Measurements from ENCODE around the gene HPCAL4. TPM values are rescaled to one million over a fixed set of nuclear protein-coding genes. Genes with fewer than 3 reads are reported as not detected.

HPCAL4 gene
- total and polyA plus RNA-seq, 10 of the 15 experiments (the other 5 are each of a cell fraction or from before 2014, with no cell fraction given) = 0.05 to 0.18 (median 0.06) TPM; not detected in 5

DNA sequence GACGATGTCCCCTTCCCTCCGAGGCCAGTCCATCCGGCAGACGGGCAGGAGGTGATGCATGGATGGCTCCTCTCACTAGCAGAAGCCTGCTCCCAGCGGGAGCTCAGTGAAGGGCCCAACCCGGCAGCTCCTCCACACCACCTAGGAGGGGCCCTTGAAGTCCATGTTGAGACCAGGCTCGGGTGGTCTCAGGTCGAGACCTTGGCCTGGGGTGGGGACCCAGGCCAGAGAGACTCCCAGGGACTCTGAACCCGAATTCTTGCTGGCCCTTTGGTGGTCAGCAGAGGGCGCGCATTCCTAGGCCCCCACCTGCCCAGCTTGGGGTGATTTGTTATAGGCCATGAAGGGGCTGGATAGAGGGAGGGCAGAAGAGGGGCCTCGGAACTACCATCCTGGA is 18.7 kb downstream of the HPCAL4 start:
- peak overlapping the region; percentile 64 for H3K4me3 ChIP-seq

More for the DNA sequence above, 18.7 kb downstream of the HPCAL4 start:
- H3K27ac ChIP-seq (ENCODE audit: control insufficient read depth, insufficient read depth) = no peak overlapping the region
- RAD21 ChIA-PET (ENCODE audit: unreplicated experiment) = interaction anchor here (0.6 to 3.0 kb wide), 5 partner anchors 14 to 478 kb away, joined by 3 to 10 read pairs (median 4); no protein-coding TSS in a partner anchor
- H3K4me2 ChIP-seq (ENCODE audit: control insufficient read depth, insufficient read depth) = peak overlapping the region; percentile 95
- SMC1A ChIA-PET (ENCODE audit: uncharacterized antibody, unreplicated experiment) = interaction anchor here (0.7 to 1.8 kb wide), 7 partner anchors 14 to 411 kb away, joined by 3 to 5 read pairs (median 4); partner anchors contain the start of gene PPIE
- H2AFZ ChIP-seq (ENCODE audit: control insufficient read depth, low read depth, low read length) = peak overlapping the region; percentile 55; the same call in 1 of the 2 replicates
- peaks cover 17% of the 10 kb centered on the region for H3K4me1 ChIP-seq (ENCODE audit: control insufficient read depth, insufficient read depth, low read length)
- TF ChIP-seq BHLHE40 (IDR thresholded peaks at IDR 0.05; ENCODE audit: borderline replicate concordance in 1 of 2, low read depth in 2 of 2, low read length in 1 of 2) (no peak), SMC3 (IDR thresholded peaks at IDR 0.05; ENCODE audit: borderline replicate concordance, low read length) (peak; percentile 42; the same call in 1 of the 2 replicates), RAD21 (IDR thresholded peaks at IDR 0.05; ENCODE audit: insufficient read depth, low read depth, low read length) (peak; percentile 59), CTCF (IDR thresholded peaks at IDR 0.05 in 2 of 3, conservative IDR thresholded peaks at IDR 0.05 in 1 of 3; ENCODE audit: control insufficient read depth in 2 of 3, extremely low read depth in 1 of 3, insufficient read depth in 1 of 3, low read depth in 3 of 3, low read length in 3 of 3) (peak; percentile 50 to 71 (median 63)), NBN (IDR thresholded peaks at IDR 0.05) (no peak), RCOR1 (conservative IDR thresholded peaks at IDR 0.05; ENCODE audit: low read depth, low read length) (no peak), CHD2 (IDR thresholded peaks at IDR 0.05; ENCODE audit: borderline replicate concordance, low read depth, low read length) (no peak)
- POLR2A ChIA-PET = interaction anchor here (0.5 to 0.6 kb wide), 2 partner anchors 505 to 873 kb away, joined by 3 to 8 read pairs; no protein-coding TSS in a partner anchor
- in situ Hi-C loops (cut with MboI) (no loop called here), intact Hi-C loops (cut with micrococcal nuclease; ENCODE audit: unreplicated experiment) (loop anchor here (2.0 kb wide), 1 partner anchor 48 kb away; no protein-coding TSS in a partner anchor)
- no peaks in the 10 kb centered on the region for H4K20me1 ChIP-seq (ENCODE audit: control insufficient read depth, insufficient read depth)
- FAIRE-seq (no peak), DNase-seq (ENCODE audit: low read depth, low spot score) (no peak), ATAC-seq (peak; percentile 70)
- CTCF ChIA-PET = interaction anchor here (0.6 to 14.2 kb wide), 21 partner anchors 8 to 247 kb away, joined by 3 to 244 read pairs (median 7); partner anchors contain the start of gene MYCL
- H3K79me2 ChIP-seq (ENCODE audit: control insufficient read depth, insufficient read depth, low read length) = no peaks in the 10 kb centered on the region
- peaks cover 0 to 5% of the 10 kb centered on the region in 2 experiments; a peak in 2 of 4 replicates for H3K27me3 ChIP-seq (replicated peaks in 1 of 2; ENCODE audit: control insufficient read depth in 2 of 2, insufficient read depth in 2 of 2, low read length in 1 of 2)
- no peak overlapping the region for H3K9ac ChIP-seq (ENCODE audit: control insufficient read depth, insufficient read depth, low read length)
- no TSS peak for BruUV-seq (replicated peaks)
- WGBS (ENCODE audit: insufficient coverage, insufficient replicate concordance, low lambda C conversion rate, missing lambda C conversion rate) = 3% methylated on average over 12 of the region's 12 CpGs
- H3K9me3 ChIP-seq (replicated peaks; ENCODE audit: control insufficient read depth, insufficient read depth, low read length) = no peaks in the 10 kb centered on the region; the same call in 2 of the 3 replicates
- no peaks in the 10 kb centered on the region for H3K36me3 ChIP-seq (ENCODE audit: control insufficient read depth in 2 of 2, insufficient read depth in 2 of 2, low read length in 1 of 2)

Measured in GM12878 (cell line).